GM12878 (cell line): Measurements from ENCODE around the gene MAFG. TPM values are rescaled to one million over a fixed set of nuclear protein-coding genes. Genes with fewer than 3 reads are reported as not detected.
A peak's percentile ranks its signal among the peaks of the same experiment; 100 is the strongest.

ENCODE experiments used
- CBFB ChIP-seq: IDR thresholded peaks from 2 replicates; pipeline ENCODE4 v1.6.1; 2016; ENCODE audit warnings: antibody characterized with exemption, low read depth
- CEBPB ChIP-seq, 2 experiments: fragments of 150-350 bp in 1 of 2; IDR thresholded peaks; 2 replicates each; pipeline ENCODE4 v1.6.1; 2012 to 2014; ENCODE audit warnings: low read depth in 2 of 2, low read length in 2 of 2, borderline replicate concordance in 1 of 2, inconsistent platforms in 1 of 2
- CEBPZ ChIP-seq: fragments of 150-350 bp; IDR thresholded peaks from 2 replicates; pipeline ENCODE4 v1.6.1; 2016; ENCODE audit warnings: low read depth, low read length
- CREB1 ChIP-seq: IDR thresholded peaks from 2 replicates; pipeline ENCODE4 v1.6.1; 2012; ENCODE audit warnings: low read depth, mild to moderate bottlenecking, inconsistent platforms
- EGR1 ChIP-seq, 2 experiments: IDR thresholded peaks; 1 replicate in 1 of 2; 2 replicates in 1 of 2; pipeline ENCODE4 v1.6.1; 2011 to 2012; ENCODE audit warnings: low read depth in 2 of 2, low read length in 2 of 2, borderline replicate concordance in 1 of 2, mild to moderate bottlenecking in 1 of 2, moderate library complexity in 1 of 2
- EP300 ChIP-seq, 2 experiments: fragments of 150-350 bp in 1 of 2; IDR thresholded peaks; 2 replicates each; pipeline ENCODE4 v1.6.1; 2011 to 2012; ENCODE audit warnings: low read depth in 2 of 2, low read length in 2 of 2, borderline replicate concordance in 1 of 2, improper control_type of control experiment in 1 of 2, inconsistent platforms in 1 of 2; ENCODE audit not compliant: control insufficient read depth in 1 of 2
- IKZF1 ChIP-seq: fragments of 450-650 bp; conservative IDR thresholded peaks from 2 replicates; pipeline ENCODE4 v1.6.1; 2017; ENCODE audit warnings: antibody characterized with exemption, mild to moderate bottlenecking
- JUNB ChIP-seq: IDR thresholded peaks from 2 replicates; pipeline ENCODE4 v1.6.1; 2016; ENCODE audit warnings: antibody characterized with exemption, mild to moderate bottlenecking
- MAX ChIP-seq: IDR thresholded peaks from 2 replicates; pipeline ENCODE4 v1.6.1; 2012; ENCODE audit warnings: low read depth, low read length, improper control_type of control experiment
- MTA2 ChIP-seq: fragments of 450-650 bp; IDR thresholded peaks from 2 replicates; pipeline ENCODE4 v1.6.1; 2016; ENCODE audit warnings: low read depth, mild to moderate bottlenecking, moderate library complexity
- NR2C1 ChIP-seq: fragments of 450-650 bp; IDR thresholded peaks from 2 replicates; pipeline ENCODE4 v1.6.1; 2017; ENCODE audit warnings: antibody characterized with exemption, mild to moderate bottlenecking, moderate library complexity
- POU2F2 ChIP-seq: IDR thresholded peaks from 3 replicates; pipeline ENCODE4 v1.6.1; 2011; ENCODE audit warnings: low read depth, mild to moderate bottlenecking, low read length, borderline replicate concordance
- RB1 ChIP-seq: fragments of 450-650 bp; formaldehyde crosslinking; IDR thresholded peaks from 2 replicates; pipeline ENCODE4 v1.6.1; 2017; ENCODE audit warnings: mild to moderate bottlenecking, borderline replicate concordance
- TCF12 ChIP-seq: IDR thresholded peaks from 2 replicates; pipeline ENCODE4 v1.6.1; 2011; ENCODE audit warnings: low read depth, mild to moderate bottlenecking, low read length
- ZBTB4 ChIP-seq: fragments of 450-650 bp; formaldehyde crosslinking; IDR thresholded peaks from 2 replicates; pipeline ENCODE4 v1.4.0; 2022; ENCODE audit warnings: mild to moderate bottlenecking, moderate library complexity
- ZBTB40 ChIP-seq: fragments of 450-650 bp; IDR thresholded peaks from 2 replicates; pipeline ENCODE4 v1.6.1; 2016; ENCODE audit warnings: mild to moderate bottlenecking, moderate library complexity, borderline replicate concordance
- ZNF217 ChIP-seq: fragments of 450-650 bp; IDR thresholded peaks from 2 replicates; pipeline ENCODE4 v1.6.1; 2017; ENCODE audit warnings: antibody characterized with exemption, mild to moderate bottlenecking
- polyA plus RNA-seq, 11 experiments: library from polyadenylated mRNA; depleted of rRNA in 4 of 11; unstranded in 6 of 11; stranded (reverse) in 5 of 11; fragments of >200 nt; fragmentation: Nextera tagmentation in 4 of 11; fragmentation: Illumina TruSeq in 1 of 11; extraction: Ambion mirVana in 4 of 11; extraction: Trizol in 1 of 11; gene quantifications; 1 replicate in 1 of 11; 2 replicates in 10 of 11; pipeline versions ENCODE4 v1.2.1 to v1.2.3, GENCODE V29; 2011 to 2016; ENCODE audit warnings: inconsistent platforms in 2 of 11, missing spikeins in 2 of 11, low read depth in 1 of 11
- total RNA-seq, 4 experiments: library from RNA; depleted of rRNA in 3 of 4; stranded (reverse); fragments of >200 nt in 3 of 4; fragmentation: Illumina TruSeq in 1 of 4; extraction: Trizol in 1 of 4; gene quantifications; 2 replicates each; pipeline versions ENCODE4 v1.2.1 to v1.2.3, GENCODE V29; 2013 to 2021

Gene MAFG
- total and polyA plus RNA-seq, 10 of the 15 experiments (the other 5 are each of a cell fraction or from before 2014, with no cell fraction given): 0.48 to 20.1 (median 7.6) TPM

GRCh38 chr17:81927653-81928543, at the start of gene MAFG (continued):
- TF ChIP-seq ZBTB4 (CRISPR knock-in tag): no peak
- TF ChIP-seq JUNB: no peak
- TF ChIP-seq IKZF1: peak; percentile 100
- no peak for TF ChIP-seq ZBTB40
- TF ChIP-seq TCF12: no peak
- TF ChIP-seq POU2F2: no peak
- TF ChIP-seq CREB1: peak; percentile 83
- peak; percentile 88; the same call in 1 of the 2 replicates for TF ChIP-seq RB1
- TF ChIP-seq MAX: peak; percentile 85
- TF ChIP-seq CBFB: no peak
- no peak for TF ChIP-seq CEBPZ
- TF ChIP-seq MTA2: no peak
- 0 out of 4 replicates have a peak, but pooled peaks of 1 of the 2 experiments have one; percentile 11 for TF ChIP-seq EP300 (IDR thresholded peaks at IDR 0.05; ENCODE audit: borderline replicate concordance in 1 of 2, control insufficient read depth in 1 of 2, low read depth in 2 of 2, low read length in 2 of 2)
- 0 out of 2 replicates have a peak, but pooled peaks have one; percentile 67 for TF ChIP-seq ZNF217
- TF ChIP-seq EGR1 (IDR thresholded peaks at IDR 0.05; ENCODE audit: borderline replicate concordance in 1 of 2, low read depth in 2 of 2, low read length in 2 of 2): no peak
- no peak for TF ChIP-seq NR2C1
- no peak for TF ChIP-seq CEBPB (IDR thresholded peaks at IDR 0.05; ENCODE audit: borderline replicate concordance in 1 of 2, low read depth in 2 of 2, low read length in 2 of 2)
